Measurements from ENCODE around the gene MSANTD1.

MSANTD1 gene

DNA sequence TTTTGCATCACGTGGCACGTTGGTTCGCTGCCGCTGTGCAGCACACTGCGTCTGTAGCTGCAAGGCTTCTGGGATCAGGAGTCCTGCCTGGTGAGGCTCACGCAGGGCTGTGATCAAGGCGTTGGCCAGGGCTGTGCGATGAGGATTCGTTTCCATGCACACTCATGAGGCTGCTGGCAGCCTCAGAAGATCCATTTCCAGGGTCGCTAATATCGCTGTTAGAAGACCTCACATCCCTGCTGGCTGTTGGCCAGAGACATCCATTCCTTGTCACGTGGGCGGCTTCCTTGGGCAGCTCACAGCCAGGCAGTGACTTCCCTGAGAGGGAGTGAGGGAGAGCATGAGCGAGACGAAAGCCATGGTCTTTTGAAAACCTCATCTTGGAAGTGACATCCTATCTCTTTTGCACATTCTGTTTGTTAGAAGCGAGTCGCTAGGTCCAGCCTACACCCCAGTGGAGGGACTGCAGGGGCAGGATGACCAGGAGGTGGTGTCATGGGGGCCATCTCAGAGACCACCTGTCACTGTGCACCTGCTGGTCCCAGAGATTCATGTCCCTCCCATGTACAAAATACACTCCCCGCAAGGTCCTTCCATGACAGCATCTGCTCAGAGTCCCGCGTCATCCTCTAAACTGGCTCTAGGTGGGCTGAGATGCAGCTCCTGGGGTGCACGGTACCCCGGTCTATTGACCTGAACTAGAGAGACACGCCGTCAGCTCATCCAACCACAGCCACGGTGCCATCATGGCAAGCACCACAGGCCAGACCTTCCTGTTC lies 56.1 kb downstream of the MSANTD1 start:
- peak; percentile 43 for DNase-seq

DNA sequence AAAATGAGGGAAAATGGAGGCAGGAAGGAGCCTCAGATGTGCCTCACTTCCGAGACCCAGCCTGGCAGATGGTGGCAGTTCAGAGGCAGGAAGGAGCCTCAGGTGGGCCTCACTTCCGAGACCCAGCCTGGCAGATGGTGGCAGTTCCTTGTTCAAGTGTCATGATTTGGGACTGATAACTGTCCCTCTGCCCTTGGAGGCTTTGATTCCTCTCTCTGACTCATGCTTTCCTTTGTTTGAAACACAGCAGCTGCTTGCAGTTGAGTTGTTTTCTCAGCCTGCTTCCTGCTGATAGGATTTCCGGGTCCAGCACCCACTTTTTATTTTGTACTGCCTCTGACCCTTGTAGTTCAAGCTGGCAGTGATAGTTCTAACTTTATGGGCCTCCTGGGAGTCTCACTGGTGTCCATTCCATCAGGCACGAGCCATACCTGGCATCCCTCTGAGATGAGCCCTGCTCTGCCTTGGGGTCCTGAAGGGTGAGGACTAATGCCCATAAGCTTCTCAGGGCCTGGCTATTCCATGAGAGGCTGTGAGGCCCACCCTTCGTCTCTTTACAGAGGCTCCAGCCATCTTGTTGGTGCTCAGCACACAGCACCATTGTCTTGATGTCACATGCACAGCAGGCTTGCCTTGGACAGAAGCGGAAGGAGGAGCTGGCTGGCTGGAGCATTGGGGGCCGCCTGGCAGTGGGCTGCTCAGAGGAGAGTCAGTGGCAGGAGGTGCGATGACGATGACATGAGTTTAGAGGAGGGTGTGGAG lies 56.8 kb downstream of the MSANTD1 start:
- peak; percentile 50 for DNase-seq

Data from NCI-H2029 (cell line).